ENCODE data around the gene GSG1L. TPM values are rescaled to one million over a fixed set of nuclear protein-coding genes. Genes with fewer than 3 reads are reported as not detected.

GSG1L gene
- total RNA-seq, 1 donor from 2014 or later, result not detected

DNA sequence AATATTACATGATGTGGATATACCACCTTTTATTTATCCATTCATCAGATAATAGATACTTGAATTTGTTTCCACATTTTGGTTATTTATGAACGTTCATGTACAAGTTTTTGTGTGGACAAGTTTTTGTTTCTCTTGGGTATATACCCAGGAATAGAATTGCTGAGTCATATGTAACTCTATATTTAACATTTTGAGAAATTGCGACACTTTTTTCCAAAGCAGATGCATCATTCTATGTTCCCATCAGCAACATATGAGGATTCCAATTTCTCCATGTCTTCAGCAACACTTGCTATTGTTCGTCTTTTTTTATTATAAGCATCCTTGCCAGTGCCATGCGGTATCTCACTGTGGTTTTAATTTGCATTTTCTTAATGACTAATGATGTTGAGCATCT lies 93.9 kb downstream of the GSG1L start:
- intact Hi-C loops (cut with DNase I), result no loop called here
- Histone ChIP-seq H3K4me3 (no peak overlapping the region), H3K36me3 (no peaks in the 10 kb centered on the region), H3K27me3 (no peaks in the 10 kb centered on the region), H3K4me1 (no peaks in the 10 kb centered on the region), H3K27ac (no peak overlapping the region), H3K9me3 (no peaks in the 10 kb centered on the region)
- TF ChIP-seq CTCF (IDR thresholded peaks at IDR 0.05), result no peak
- DNase-seq (ENCODE audit: low spot score in 2 of 2), result no peak

- intact Hi-C loops (cut with DNase I), result no loop called here
- no peaks in the 10 kb centered on the region for H3K27me3 ChIP-seq
- TF ChIP-seq CTCF (IDR thresholded peaks at IDR 0.05), result no peak
- H3K36me3 ChIP-seq, result no peaks in the 10 kb centered on the region
- H3K4me1 ChIP-seq, result no peaks in the 10 kb centered on the region
- H3K27ac ChIP-seq, result no peak overlapping the region
- no peaks in the 10 kb centered on the region for H3K9me3 ChIP-seq
- peak in 1 of 2 donors; percentile 27 for DNase-seq (ENCODE audit: low spot score in 2 of 2)
- H3K4me3 ChIP-seq, result no peak overlapping the region
Measured at GRCh38 chr16:27967169-27967568, 96.3 kb downstream of the GSG1L start.

- intact Hi-C loops (cut with DNase I), result no loop called here
- H3K4me1 ChIP-seq, result no peaks in the 10 kb centered on the region
- H3K27me3 ChIP-seq, result no peaks in the 10 kb centered on the region
- H3K27ac ChIP-seq, result no peak overlapping the region
- no peaks in the 10 kb centered on the region for H3K36me3 ChIP-seq
- no peak overlapping the region for H3K4me3 ChIP-seq
- peak in 1 of 2 donors; percentile 31 for DNase-seq (ENCODE audit: low spot score in 2 of 2)
- TF ChIP-seq CTCF (IDR thresholded peaks at IDR 0.05), result no peak
- no peaks in the 10 kb centered on the region for H3K9me3 ChIP-seq
Measured at GRCh38 chr16:27966756-27967155, 96.8 kb downstream of the GSG1L start.

GRCh38 chr16:27965801-27966200 lies 97.7 kb downstream of the GSG1L start:
- TF ChIP-seq CTCF (IDR thresholded peaks at IDR 0.05), result no peak
- Histone ChIP-seq H3K4me1 (no peaks in the 10 kb centered on the region), H3K36me3 (peaks cover 0 to 4% of the 10 kb centered on the region in 2 donors), H3K27me3 (no peaks in the 10 kb centered on the region), H3K9me3 (no peaks in the 10 kb centered on the region), H3K4me3 (no peak overlapping the region), H3K27ac (no peak overlapping the region)
- intact Hi-C loops (cut with DNase I), result no loop called here
- peak in 1 of 2 donors; percentile 18 for DNase-seq (ENCODE audit: low spot score in 2 of 2)

GRCh38 chr16:27963471-27963965 lies 100.0 kb downstream of the GSG1L start:
- no peak overlapping the region for H3K4me3 ChIP-seq
- no peak for TF ChIP-seq CTCF (IDR thresholded peaks at IDR 0.05)
- no peaks in the 10 kb centered on the region for H3K27me3 ChIP-seq
- no peaks in the 10 kb centered on the region for H3K9me3 ChIP-seq
- no peaks in the 10 kb centered on the region for H3K4me1 ChIP-seq
- no peak overlapping the region for H3K27ac ChIP-seq
- peaks cover 0 to 4% of the 10 kb centered on the region in 2 donors for H3K36me3 ChIP-seq
- DNase-seq (ENCODE audit: low spot score in 2 of 2), result peak in 1 of 2 donors; percentile 13
- intact Hi-C loops (cut with DNase I), result no loop called here

- TF ChIP-seq CTCF (IDR thresholded peaks at IDR 0.05), result no peak
- no peak overlapping the region for H3K4me3 ChIP-seq
- H3K27me3 ChIP-seq, result no peaks in the 10 kb centered on the region
- no peaks in the 10 kb centered on the region for H3K9me3 ChIP-seq
- no peak overlapping the region for H3K27ac ChIP-seq
- intact Hi-C loops (cut with DNase I), result no loop called here
- no peak for DNase-seq (ENCODE audit: low spot score in 2 of 2)
- no peaks in the 10 kb centered on the region for H3K4me1 ChIP-seq
- H3K36me3 ChIP-seq, result peaks cover 0 to 4% of the 10 kb centered on the region in 2 donors
Measured at GRCh38 chr16:27962197-27962596, 101.3 kb downstream of the GSG1L start.
